Fibroblast of skin of right quadriceps (primary cell): Measurements from ENCODE around the gene CPSF3.
"Not testable (repeated sequence)": the region's sequence is repeated elsewhere in the genome, so short reads cannot be mapped to it uniquely, and the experiment has no call there.

Experiments
- DNase-seq: peaks from one replicate; pipeline ENCODE4 v3.0.0-alpha.2; 2013

Gene CPSF3

DNA sequence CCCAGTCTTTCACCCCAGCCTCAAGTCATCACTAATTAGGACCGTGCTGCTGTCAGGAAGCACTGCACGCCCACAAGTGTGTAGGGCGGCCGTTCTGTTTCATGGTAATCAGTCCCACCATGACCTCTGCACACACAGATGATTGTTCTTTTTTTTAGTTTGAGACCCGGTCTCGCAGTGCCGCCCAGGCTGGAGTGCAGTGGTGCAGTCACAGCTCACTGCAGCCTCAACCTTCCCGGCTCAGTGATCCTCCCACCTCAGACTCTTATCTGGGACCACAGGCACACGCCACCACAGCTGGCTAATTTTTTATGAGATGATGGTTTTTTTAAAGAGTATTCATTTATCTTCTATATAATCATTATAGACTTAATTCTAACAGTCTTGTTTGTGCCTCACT, 49.1 kb downstream of the CPSF3 start:
- no peak for DNase-seq

DNA sequence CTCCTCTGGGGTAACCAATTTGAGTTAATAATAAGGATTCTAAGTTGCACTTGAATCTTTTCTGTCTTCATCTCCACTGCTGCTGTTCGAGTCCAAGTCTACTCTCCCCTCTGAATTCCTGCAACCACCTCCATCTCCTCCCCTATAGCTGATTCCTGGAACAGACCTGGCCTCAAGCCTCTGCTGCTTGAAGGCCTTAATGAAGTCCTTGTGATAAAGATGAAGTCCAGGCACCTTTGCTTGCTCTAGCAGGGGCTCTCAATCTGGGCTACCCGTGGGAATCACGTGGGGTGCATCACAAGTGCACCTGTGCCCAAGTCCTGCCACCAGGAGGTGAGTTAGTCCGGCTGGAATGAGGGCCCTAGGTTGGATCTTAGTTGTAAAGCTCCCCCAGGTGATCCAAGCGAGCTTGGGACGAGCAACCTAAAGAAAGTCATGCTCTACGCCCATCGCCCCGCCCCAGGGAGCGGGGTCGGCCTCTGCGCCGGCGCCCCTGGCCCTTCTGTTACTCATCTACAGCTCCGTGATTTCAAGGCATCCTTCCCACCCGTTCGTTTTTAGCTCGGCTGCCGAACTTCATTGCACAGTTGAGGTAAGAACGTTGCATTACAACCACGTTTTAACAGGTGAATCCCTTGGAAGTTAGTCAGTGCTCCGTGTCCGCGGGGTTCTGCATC, 50.0 kb downstream of the CPSF3 start:
- DNase-seq, result peak; percentile 19

DNA sequence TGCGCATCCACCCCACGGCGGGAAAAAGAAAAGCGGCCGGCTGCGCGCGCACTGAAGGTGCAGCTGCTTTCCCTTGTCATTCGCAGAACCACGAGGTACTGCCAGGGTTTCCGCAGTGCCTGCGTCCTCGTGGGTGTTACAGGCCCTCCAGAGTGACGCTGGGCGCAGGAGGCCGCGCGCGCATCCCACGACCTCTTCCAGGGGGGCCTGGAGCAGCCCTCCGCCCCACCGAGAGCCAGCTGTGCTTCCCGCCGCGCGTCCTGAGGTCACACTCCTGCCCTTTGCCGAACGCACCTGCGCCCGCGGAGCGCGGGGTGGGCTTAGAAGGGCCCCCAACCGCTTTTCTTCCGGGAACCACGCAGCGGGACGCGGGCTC, 50.5 kb downstream of the CPSF3 start:
- DNase-seq, result no peak

DNA sequence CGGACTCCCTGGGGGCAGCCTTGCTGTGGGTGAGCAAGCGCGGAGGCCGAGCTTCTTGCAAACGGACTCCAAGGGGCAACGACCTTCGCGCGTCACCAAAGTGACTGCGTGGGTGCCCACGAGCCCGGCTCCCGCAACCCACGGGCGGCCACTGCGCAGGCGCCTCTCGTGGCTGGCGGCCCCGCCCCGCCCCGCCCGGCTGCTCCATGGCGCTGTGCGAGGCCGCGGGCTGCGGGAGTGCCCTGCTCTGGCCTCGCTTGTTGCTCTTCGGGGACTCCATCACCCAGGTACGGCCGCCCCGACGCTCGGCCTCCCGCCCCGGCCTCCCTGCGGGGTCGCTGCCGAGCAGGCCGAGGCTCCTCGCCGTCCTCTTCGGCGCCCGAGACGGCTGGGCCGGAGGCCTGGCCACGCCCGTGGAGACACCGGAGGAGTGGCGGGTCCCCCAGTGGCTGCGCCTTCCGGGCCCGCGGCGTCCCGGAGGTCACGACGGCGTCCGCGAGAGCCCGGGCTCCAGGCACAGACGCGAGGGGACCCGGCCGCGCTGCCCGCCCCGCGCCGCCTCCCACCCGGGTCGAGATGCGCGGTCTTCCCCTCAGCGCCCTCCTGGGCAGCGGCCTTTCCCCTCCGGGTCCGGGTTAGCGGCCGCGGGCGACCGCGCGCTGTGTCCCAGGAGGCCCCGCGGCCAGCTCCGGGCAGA, 51.1 kb downstream of the CPSF3 start, which contains the start of gene IAH1:
TSS of gene IAH1 (plus strand) at position 191 of the 697 bp plus-strand sequence. CDS start at position 207, 16 bp downstream.
- peak; percentile 42 for DNase-seq

DNA sequence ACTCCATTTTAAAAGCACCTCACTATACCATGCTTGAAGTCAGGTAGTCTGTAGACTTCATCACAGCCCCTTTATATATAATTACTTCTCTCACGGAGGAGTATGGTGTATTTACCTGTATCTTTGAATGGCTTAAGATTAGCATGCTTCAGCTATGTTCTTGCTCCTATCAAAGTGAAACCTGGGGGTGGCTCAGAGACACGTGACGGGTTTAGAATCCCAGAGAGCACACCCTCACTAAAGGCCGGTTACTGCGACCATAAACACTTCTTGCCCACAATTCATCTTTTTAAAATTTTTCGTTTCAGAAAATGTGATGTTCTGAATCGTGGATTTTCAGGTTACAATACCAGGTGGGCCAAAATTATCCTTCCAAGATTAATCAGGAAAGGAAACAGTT, 54.5 kb downstream of the CPSF3 start:
- no peak for DNase-seq

DNA sequence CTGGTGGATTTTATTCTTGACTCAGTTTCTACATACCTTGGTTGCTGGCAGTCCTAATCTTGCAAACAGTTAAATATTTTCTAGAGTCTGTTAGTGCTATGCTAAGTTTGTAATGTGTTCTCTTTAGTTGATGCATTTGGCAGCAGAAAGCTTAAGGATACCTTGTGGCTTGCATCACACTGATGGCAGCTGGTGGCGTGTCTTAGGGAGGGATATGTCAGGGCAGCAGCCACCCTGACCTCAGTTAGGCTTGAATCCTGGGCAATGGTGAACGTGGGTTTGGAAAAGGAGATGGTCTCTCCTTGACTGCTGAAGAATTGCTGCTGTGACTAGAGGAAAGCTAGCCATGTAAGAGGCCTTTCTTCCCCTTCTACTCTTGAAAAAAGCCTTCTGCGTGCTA, 55.1 kb downstream of the CPSF3 start:
- no peak for DNase-seq

DNA sequence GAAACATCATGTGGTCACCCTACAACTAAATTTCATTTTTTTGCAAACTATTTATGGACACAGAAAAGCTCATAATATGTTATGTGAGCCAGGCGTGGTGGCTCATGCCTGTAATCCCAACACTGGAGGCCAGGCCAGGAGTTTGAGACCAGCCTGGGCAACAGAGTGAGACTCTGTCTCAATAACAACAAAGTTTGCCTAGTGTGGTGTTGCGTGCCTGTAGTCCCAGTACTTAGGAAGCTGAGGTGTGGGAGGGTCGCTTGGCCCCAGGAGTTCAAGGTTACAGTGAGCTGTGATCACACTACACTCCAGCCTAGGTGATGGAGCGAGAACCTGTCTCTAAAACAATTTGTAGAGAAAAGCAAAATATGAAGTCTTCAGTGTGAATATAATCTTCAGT, 56.7 kb downstream of the CPSF3 start:
- no peak for DNase-seq

DNA sequence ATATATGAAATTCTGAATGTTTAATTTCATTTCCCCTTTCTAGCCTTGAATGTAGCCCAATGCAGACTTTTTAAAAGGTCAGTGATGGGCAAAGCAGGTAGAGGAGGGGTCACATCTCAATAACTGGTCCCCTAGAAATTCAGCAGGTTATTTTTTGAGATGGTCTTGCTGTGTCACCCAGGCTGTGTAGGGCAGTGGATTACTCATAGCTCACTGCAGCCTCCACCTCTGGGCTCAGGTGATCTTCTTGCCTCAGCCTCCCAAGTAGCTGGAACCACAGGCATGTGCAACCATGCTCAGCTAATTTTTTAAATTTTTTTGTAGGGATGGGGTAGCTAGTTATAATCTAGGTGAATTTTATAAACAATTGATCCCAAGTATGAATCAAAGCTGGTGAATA, 59.7 kb downstream of the CPSF3 start:
- DNase-seq, result no peak

DNA sequence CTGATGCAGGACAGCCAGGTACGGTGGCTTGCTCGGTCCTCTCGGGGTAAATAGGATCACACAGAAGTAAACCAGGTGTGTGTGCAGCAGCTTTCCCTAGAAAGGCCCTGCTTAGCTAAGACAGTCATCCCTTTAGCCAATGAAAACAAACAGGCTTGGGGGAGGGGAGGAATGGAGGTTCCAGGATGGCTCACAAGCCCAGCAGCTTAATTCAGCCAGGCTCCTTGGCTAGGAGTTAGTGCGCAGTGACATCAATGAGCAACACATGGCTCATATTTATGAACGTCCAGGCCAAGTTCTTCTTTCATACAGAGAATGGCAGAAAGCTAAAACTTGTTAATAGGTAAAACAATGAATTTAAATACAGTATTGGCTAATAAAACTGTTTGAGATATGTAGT, 61.1 kb downstream of the CPSF3 start:
- DNase-seq, result peak; percentile 25

DNA sequence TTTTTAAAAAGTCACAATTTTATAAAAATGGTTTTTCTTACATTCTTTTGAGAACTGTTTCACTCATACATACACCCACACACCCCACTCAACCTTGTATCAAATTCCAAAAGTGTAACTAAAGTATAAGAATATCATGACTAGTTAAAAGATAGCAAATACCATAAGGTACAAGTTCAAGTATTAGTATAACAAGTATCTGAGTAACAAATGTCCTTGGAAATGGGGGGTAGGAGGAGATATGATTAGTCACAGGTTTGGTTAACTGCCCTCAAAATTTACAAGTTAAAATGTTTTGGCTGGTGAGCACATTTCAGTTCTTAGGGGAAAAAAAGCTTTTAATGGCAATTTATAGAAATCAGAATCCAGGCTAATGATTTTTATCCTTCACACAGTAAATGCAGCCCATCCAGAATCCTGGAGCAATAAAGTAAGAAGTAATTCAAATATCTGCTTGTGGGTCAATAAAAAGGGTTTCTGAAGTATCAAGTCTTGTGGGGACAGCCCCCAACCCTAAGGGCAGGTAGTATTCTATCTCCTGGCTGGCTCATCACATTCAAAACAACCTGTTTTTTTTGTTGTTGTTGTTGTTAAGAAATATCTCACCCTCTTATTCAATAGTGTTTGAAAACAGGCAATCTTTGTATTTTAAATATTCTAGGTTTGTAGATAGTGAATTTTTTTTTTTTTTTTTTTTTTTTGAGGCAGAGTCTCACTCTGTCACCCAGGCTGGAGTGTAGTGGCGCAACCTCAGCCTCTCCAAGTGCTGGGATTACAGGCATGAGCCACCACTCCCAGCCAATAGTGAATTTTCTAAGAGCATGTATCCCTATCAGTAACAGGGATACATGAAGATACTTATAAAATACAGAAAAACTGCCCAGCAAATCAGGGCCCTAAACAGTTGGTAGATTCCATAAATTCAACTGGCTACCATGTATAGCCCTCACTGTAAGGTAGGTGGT, 65.4 kb downstream of the CPSF3 start:
- DNase-seq, result peak; percentile 48

DNA sequence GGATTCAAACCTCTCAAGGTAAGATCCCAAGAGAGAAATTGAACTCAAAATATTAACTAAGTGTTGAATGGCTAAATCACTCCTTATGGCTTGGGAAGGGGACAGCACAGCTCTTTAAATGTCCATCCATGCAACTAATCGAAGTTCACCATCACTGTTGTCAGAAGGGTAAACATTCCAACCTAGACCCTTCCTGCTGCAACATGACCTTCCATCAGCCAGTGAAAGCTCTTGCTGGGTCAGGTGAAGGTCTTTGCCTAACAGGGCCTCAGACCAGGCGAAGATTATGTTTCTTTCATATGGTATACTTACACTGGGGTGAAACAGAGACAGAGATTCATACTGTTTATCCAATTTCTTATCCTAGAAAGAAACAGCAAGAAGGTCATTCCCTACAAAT, 67.3 kb downstream of the CPSF3 start:
- no peak for DNase-seq

DNA sequence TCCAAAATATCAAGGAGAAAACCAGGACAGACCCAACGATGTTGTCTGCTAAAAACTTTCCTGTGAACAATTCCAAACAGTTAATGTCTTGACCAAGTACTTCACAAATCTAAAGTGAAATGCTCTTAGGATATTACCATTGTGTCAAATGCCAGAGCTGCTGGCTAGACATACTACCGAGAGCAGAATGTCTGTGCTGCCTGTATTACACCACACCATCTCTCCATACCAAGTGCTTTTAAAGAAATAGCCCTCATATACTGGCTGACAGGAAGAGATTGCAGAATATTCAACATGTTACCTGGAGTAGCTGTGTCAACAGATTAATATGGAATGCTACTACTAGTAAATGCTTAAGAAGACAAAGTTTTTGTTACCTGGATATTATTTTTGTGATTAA, 69.5 kb downstream of the CPSF3 start:
- no peak for DNase-seq

DNA sequence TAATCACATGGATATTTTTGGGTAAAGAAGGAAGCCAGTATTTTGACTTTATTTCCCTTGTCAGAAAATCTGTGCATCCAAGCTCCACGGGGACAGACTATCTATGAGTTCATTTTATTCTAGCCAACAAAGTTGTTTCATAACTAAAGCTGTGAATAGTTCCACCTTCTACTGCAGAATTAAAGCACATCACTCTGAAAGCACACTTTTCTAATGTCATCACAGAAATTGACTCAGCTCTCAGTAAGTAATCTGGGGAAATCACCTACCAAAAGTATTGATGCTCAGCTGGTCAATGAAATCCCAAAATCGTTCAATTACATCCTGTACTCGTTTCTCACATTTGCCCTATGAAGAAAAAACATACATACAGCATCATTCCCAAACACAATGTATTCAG, 70.0 kb downstream of the CPSF3 start:
- no peak for DNase-seq

DNA sequence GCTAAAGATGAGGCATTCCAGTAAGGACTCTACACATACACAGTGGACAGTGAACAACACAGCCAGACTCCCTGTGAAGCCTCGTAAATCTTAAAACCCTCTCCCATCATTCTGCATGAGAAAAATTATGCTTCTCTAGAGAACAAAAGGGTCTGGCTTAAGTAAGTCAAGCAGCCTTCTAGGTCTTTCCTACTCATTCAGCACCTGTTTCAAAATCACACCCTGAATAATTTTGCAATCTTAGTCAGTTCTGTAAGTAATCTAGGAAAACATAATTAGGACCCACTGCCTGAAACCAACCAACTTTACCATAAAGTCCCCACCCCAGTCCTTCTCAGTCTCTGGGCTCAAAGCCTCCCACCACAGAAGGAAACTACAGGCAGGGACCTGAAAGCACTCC, 70.6 kb downstream of the CPSF3 start:
- no peak for DNase-seq

DNA sequence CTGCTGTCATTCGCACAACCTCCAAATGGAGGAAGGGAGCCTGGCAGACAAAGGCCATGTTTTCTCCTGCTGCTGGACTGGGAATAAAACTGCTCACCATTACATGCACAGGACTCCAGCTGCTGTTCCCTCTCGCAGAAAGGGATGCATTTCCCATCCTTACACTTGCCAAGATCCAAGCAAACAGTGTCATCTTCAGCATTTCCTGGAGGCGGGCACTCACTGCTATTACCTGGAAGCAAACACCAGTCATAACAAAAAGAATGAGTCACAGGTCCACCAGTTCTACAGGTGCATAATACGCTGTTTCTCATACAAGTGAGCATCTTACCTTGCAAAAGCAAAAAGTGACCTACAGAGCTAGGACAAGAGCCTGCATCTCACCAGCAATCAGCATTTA, 73.6 kb downstream of the CPSF3 start:
- DNase-seq, result no peak

DNA sequence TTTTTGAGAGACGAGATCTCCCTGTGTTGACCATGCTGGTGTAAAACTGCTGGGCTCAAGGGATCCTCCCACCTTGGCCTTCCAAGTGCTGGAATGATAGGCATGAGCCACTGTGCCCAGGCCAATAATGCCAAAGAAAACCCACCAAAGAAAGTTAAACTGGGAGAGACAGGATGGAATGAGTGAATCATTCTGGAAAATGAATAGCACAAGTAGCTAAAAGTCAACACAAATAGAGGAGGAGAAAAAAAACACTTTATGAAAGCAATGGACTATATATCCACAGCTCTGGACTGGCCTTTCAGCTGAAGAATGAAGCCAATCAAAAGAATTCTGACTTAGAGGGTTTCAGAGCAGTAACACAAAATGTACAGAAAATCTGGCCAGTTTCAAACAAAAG, 74.8 kb downstream of the CPSF3 start:
- no peak for DNase-seq

DNA sequence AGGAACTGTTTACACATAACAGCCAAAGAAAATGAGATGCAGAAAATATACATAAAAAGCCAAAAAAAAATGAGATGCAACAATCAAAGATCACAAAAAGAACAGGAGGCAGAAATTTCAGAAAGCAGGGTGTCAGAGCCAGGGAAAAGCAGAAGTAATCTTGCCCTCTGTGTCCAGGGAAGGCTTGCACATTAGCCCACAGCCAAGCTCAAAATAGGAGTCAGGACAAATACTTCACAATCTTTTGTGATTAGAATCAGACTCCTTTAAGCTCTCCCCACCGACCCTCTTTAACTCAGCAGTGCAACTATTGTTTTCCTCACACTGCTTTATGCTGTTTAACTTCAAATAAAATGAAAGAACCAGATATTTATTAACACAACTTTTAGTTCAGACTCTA, 85.5 kb downstream of the CPSF3 start:
- DNase-seq, result no peak

DNA sequence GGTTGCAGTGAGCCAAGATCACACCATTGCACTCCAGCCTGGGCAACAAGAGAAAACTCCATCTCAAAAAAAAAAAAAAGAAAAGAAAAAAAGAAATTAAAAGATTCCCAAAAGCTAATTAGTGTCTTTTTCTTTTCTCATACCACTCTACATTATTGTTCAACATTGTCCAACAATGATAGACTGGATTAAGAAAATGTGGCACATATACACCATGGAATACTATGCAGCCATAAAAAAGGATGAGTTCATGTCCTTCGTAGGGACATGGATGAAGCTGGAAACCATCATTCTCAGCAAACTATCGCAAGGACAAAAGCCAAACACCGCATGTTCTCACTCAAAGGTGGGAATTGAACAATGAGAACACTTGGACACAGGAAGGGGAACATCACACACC, 90.5 kb downstream of the CPSF3 start:
- not testable (repeated sequence) for DNase-seq

DNA sequence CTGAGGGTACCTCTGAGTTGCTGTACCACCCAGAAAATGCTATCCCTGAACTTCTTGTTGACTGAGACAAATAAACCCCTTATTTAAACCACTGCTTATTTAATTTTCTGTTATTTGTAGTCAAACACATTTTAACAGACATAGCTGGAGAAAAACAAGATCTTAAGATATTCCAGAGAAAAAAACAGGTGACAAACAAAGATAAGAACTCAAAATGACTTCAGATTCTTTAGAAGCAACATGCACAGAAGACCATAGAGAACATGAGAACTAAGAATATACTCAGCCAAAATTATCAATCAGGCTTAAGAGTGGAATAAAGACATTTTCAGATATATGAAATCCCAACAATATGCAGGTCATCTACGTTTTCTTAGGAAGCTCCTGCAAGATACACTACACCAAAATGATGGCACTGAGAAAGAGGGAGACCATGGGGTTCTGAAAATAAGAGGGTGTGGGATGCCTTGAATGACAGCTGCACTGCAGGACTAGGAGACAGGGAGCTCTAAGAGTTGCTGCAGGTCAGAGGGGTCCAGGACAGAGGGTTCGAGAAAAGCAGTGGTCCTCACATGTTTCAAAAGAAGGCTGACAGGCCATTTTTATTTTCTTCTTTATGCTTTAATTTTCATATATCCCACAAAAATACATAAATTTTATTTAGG, 93.8 kb downstream of the CPSF3 start:
- DNase-seq, result no peak

DNA sequence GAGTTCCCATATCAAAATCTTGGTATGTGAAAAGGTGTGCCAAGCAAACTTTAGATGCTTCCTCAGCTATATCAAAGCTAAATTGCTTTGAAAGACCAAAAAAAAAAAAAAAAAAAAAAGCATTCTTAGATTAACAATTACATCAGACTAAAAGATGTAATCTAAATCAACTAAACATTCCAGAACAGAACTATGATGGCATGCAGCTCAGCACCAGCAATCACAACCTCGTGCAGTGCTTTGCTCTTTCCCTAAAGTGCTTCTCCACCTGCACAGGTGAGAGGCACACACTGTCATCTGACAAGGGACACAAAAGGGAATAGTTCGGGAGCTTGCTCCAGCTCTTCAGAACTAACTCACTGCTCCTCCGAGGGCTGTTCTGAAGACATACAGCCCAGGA, 94.7 kb downstream of the CPSF3 start:
- no peak for DNase-seq

DNA sequence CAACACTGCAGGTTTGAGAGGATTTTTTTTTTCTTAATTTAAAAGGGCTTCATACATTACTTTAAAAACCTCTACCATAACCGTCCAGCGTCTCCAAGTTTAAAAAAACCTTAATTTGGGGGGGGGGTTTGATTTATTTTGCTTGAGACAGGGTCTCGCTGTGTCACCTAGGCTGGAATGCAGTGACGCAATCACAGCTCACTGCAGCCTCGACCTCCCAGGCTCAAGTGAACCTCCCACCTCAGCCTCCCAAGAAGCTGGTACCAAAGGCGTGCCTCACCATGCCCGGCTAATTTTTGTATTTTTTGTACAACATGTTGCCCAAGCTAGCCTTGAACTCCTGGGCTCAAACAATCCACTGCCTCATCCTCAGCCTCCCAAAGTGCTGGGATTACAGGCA, 95.3 kb downstream of the CPSF3 start:
- DNase-seq, result no peak

DNA sequence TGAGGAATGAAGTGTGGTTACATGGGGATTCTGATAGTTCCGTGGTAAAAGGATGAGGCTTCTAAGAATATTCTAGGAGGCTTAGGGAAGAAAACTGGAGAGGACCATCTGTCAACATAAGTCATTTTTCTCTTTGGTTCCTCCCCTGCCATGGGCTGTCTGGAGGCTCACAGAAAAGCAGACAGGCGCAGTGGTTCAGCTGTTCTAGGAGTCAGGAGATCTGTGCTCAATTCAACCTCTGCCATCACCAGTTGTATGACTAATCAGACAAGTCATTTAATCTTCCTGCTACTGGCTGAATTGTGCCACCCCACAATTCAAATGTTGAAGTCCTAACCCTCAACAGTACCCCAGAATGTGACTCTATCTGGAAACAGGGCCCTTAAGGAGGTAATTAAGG, 95.8 kb downstream of the CPSF3 start:
- DNase-seq, result no peak
